H1 (cell line): ENCODE data around the gene DCPS. TPM values are rescaled to one million over a fixed set of nuclear protein-coding genes. Genes with fewer than 3 reads are reported as not detected.

Source experiments
- polyA plus RNA-seq, 7 experiments: library from polyadenylated mRNA; depleted of rRNA in 3 of 7; stranded (reverse) in 5 of 7; unstranded in 2 of 7; fragments of >200 nt in 5 of 7; fragments of 200-250 nt in 2 of 7; gene quantifications; 1 replicate in 5 of 7; 2 replicates in 1 of 7; 4 replicates in 1 of 7; pipeline versions ENCODE4 v1.2.1 to v1.2.3, GENCODE V29; 2011 to 2013; ENCODE audit warnings: missing spikeins in 2 of 7, mixed read lengths in 2 of 7
- total RNA-seq: library from RNA; stranded (reverse); fragmentation: NEBNext Ultra II Directional; extraction: Animal tissue kit (Norgen Biotek cat#: 25700); gene quantifications from 2 replicates; pipeline ENCODE4 v1.2.1, GENCODE V29; 2021
- TF ChIP-seq, protein P1 (sequence below): IDR thresholded peaks from 2 replicates; pipeline ENCODE4 v1.6.1; 2012; ENCODE audit warnings: low read length, inconsistent platforms

The DCPS gene
- total and polyA plus RNA-seq, 2 of the 8 experiments (the other 6 are each of a cell fraction or from before 2014, with no cell fraction given) = 24.6 to 55.2 TPM

GRCh38 chr11:126281666-126282175 lies 22.1 kb upstream of the DCPS start (continued):
- TF ChIP-seq, protein P1, sequence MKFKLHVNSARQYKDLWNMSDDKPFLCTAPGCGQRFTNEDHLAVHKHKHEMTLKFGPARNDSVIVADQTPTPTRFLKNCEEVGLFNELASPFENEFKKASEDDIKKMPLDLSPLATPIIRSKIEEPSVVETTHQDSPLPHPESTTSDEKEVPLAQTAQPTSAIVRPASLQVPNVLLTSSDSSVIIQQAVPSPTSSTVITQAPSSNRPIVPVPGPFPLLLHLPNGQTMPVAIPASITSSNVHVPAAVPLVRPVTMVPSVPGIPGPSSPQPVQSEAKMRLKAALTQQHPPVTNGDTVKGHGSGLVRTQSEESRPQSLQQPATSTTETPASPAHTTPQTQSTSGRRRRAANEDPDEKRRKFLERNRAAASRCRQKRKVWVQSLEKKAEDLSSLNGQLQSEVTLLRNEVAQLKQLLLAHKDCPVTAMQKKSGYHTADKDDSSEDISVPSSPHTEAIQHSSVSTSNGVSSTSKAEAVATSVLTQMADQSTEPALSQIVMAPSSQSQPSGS = no peak
